ENCODE results near the gene TMEM163.

TMEM163 gene

DNA sequence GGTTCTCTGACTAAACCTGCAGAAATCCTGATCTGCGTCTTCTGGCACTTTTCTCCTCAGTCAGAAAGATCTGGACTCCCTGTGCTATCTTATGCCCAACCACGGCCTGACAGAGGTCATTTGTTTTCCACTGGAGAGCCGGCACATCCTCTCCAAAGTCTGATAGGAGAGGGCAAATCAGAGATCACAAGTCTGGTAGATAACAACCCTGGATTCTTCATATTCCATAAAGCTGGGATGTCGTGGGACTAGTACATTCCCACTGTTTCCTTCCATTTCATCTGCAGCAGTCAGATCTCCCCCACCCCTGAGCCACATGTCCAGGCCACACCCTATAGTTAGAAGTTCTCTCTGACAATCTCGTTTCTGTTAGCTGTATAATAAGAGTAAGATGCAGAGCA lies 308.0 kb downstream of the TMEM163 start:
- no peak for DNase-seq (ENCODE audit: low read depth)
- H3K4me3 ChIP-seq (ENCODE audit: low read depth, low read length): no peak overlapping the region
- TF ChIP-seq, protein P1, sequence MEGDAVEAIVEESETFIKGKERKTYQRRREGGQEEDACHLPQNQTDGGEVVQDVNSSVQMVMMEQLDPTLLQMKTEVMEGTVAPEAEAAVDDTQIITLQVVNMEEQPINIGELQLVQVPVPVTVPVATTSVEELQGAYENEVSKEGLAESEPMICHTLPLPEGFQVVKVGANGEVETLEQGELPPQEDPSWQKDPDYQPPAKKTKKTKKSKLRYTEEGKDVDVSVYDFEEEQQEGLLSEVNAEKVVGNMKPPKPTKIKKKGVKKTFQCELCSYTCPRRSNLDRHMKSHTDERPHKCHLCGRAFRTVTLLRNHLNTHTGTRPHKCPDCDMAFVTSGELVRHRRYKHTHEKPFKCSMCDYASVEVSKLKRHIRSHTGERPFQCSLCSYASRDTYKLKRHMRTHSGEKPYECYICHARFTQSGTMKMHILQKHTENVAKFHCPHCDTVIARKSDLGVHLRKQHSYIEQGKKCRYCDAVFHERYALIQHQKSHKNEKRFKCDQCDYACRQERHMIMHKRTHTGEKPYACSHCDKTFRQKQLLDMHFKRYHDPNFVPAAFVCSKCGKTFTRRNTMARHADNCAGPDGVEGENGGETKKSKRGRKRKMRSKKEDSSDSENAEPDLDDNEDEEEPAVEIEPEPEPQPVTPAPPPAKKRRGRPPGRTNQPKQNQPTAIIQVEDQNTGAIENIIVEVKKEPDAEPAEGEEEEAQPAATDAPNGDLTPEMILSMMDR (IDR thresholded peaks at IDR 0.05; ENCODE audit: low read depth, low read length, missing control alignments): no peak

DNA sequence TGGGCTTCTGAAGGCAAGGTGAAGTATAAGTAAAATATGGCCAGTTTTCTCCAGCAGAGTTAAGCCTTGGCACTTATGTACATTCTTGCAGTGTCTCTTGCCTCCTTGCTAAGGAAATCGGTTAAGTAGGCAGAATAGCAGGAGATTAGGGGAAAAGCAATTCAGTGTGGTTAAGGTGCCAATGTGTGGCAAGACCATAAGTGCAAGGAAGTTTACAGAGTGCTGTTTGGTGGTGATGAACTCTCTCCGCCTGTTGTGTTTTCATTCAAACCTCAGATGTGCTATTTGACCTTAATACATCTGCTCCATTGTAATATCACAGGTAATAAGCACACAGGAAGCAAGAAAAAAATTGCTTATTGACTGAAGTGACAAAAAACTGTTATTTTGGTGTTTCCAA lies 308.8 kb downstream of the TMEM163 start:
- TF ChIP-seq, protein P1 (IDR thresholded peaks at IDR 0.05; ENCODE audit: low read depth, low read length, missing control alignments): no peak
- DNase-seq (ENCODE audit: low read depth): no peak
- no peak overlapping the region for H3K4me3 ChIP-seq (ENCODE audit: low read depth, low read length)

DNA sequence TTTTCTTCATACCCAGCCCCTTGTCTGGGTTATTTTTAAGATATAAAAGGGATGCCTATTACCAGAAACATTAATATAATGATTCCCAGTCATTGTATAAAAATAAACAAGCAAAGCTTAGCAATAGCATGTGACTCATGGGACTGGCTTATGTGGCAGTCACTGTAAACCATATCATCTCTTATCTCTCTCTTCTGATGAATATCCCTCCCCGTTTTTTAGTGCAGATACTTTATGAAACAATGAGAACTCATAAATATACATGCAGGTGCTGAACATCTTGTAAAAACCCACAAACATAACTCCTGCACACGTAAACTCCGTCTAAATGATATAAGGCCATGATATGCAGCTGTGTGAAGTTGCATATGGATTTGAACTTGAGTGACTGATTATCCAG lies 310.0 kb downstream of the TMEM163 start:
- TF ChIP-seq, protein P1 (IDR thresholded peaks at IDR 0.05; ENCODE audit: low read depth, low read length, missing control alignments): no peak
- DNase-seq (ENCODE audit: low read depth): no peak
- no peak overlapping the region for H3K4me3 ChIP-seq (ENCODE audit: low read depth, low read length)

- TF ChIP-seq, protein P1 (IDR thresholded peaks at IDR 0.05; ENCODE audit: low read depth, low read length, missing control alignments): no peak
- no peak for DNase-seq (ENCODE audit: low read depth)
- H3K4me3 ChIP-seq (ENCODE audit: low read depth, low read length): no peak overlapping the region
Observed at GRCh38 chr2:134408386-134408785, 310.4 kb downstream of the TMEM163 start.

DNA sequence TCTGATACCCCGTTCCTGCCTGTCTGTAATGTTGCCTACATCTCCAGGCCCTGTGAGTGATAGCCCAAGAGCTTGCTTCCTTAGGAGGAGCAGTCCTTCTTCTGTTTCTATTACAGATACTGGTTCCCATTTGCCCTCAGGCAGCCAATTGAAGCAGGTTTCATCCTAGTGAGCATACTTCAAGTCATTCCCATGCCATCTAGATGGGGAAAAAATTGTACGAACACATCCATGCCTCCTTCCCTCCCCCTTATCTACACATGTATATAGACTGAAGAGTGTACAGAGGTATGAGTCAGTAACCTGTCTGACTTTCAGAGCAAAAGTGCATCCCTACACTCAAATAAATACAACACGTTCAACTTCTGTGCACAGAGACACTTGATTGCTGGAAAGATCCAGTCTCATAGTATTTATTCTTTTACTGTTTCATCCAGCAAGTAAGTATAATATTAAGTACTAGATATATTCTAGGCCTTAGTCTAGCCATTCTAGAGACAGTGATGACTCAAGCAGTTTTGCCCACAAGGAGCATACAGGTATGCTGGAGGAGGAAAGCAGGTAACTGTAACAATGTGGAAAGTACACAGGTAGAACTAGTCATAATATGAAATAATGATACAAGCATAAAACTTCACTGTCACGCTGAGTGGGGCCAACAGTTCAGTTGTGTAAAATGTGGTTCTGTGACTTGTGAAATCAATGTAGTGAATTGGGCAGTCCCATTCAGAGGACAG lies 311.5 kb downstream of the TMEM163 start:
- no peak for DNase-seq (ENCODE audit: low read depth)

GRCh38 chr2:134406736-134407135 lies 312.1 kb downstream of the TMEM163 start:
- no peak overlapping the region for H3K4me3 ChIP-seq (ENCODE audit: low read depth, low read length)
- TF ChIP-seq, protein P1 (IDR thresholded peaks at IDR 0.05; ENCODE audit: low read depth, low read length, missing control alignments): no peak
- no peak for DNase-seq (ENCODE audit: low read depth)

More for the DNA sequence above, 311.5 kb downstream of the TMEM163 start:
- TF ChIP-seq, protein P1 (IDR thresholded peaks at IDR 0.05; ENCODE audit: low read depth, low read length, missing control alignments): no peak
- no peak overlapping the region for H3K4me3 ChIP-seq (ENCODE audit: low read depth, low read length)

DNA sequence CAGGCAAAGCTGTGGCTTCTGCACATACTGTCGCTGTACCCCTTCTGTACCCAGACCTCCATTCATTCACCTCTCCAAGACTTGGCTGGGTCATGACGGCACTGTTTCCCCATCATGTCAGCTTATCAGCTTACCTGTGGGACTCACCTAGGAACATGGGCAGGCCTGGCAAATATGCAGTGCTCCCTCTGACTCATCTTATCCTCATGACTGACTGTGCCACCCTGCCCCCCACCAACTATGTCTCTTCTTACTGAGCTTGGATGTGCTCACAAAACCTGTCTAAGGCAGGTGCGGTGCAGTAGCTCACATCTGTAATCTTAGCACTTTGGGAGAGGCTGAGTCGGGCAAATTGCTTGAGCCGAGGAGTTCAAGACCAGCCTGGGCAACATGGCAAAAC lies 312.5 kb downstream of the TMEM163 start:
- TF ChIP-seq, protein P1 (IDR thresholded peaks at IDR 0.05; ENCODE audit: low read depth, low read length, missing control alignments): no peak
- no peak for DNase-seq (ENCODE audit: low read depth)
- no peak overlapping the region for H3K4me3 ChIP-seq (ENCODE audit: low read depth, low read length)

Data from GM12864 (cell line).